ENCODE measurements around the gene VASH2. TPM values are rescaled to one million over a fixed set of nuclear protein-coding genes. Genes with fewer than 3 reads are reported as not detected.

The VASH2 gene
- total RNA-seq, 1 donor from 2014 or later = 59.8 TPM

- H3K4me1 Mint-ChIP-seq (ENCODE audit: low read depth, unreplicated experiment) = peaks cover 3% of the 10 kb centered on the region
- DNase-seq = no peak
- no peak for TF ChIP-seq CTCF (IDR thresholded peaks at IDR 0.05; ENCODE audit: partially characterized antibody, unreplicated experiment)
- peaks cover 13% of the 10 kb centered on the region for H3K9me3 Mint-ChIP-seq (ENCODE audit: unreplicated experiment)
- H3K36me3 Mint-ChIP-seq (ENCODE audit: unreplicated experiment) = peaks cover 21% of the 10 kb centered on the region
- H3K27ac Mint-ChIP-seq (ENCODE audit: unreplicated experiment) = no peak overlapping the region
- peaks cover 12% of the 10 kb centered on the region for H3K27me3 Mint-ChIP-seq (ENCODE audit: unreplicated experiment)
- no peak overlapping the region for H3K4me3 Mint-ChIP-seq (ENCODE audit: unreplicated experiment)
Measured at GRCh38 chr1:212937034-212937433, 13.3 kb upstream of the VASH2 start.

- Mint-ChIP-seq H3K4me1 (ENCODE audit: low read depth, unreplicated experiment) (peaks cover 1% of the 10 kb centered on the region), H3K4me3 (ENCODE audit: unreplicated experiment) (no peak overlapping the region), H3K27me3 (ENCODE audit: unreplicated experiment) (peaks cover 9% of the 10 kb centered on the region), H3K9me3 (ENCODE audit: unreplicated experiment) (peaks cover 13% of the 10 kb centered on the region), H3K36me3 (ENCODE audit: unreplicated experiment) (peaks cover 21% of the 10 kb centered on the region), H3K27ac (ENCODE audit: unreplicated experiment) (peak overlapping the region; percentile 93)
- peak; percentile 69 for DNase-seq
- TF ChIP-seq CTCF (IDR thresholded peaks at IDR 0.05; ENCODE audit: partially characterized antibody, unreplicated experiment) = no peak
Measured at GRCh38 chr1:212938846-212939245, 11.5 kb upstream of the VASH2 start.

- H3K36me3 Mint-ChIP-seq (ENCODE audit: unreplicated experiment) = peaks cover 21% of the 10 kb centered on the region
- TF ChIP-seq CTCF (IDR thresholded peaks at IDR 0.05; ENCODE audit: partially characterized antibody, unreplicated experiment) = no peak
- H3K27ac Mint-ChIP-seq (ENCODE audit: unreplicated experiment) = no peak overlapping the region
Measured at GRCh38 chr1:212941452-212941851, 8.9 kb upstream of the VASH2 start.

GRCh38 chr1:212942679-212943392 lies 7.5 kb upstream of the VASH2 start:
- Mint-ChIP-seq H3K27ac (ENCODE audit: unreplicated experiment) (no peak overlapping the region), H3K27me3 (ENCODE audit: unreplicated experiment) (peaks cover 14% of the 10 kb centered on the region), H3K4me3 (ENCODE audit: unreplicated experiment) (no peak overlapping the region), H3K36me3 (ENCODE audit: unreplicated experiment) (peaks cover 21% of the 10 kb centered on the region), H3K9me3 (ENCODE audit: unreplicated experiment) (peaks cover 12% of the 10 kb centered on the region), H3K4me1 (ENCODE audit: low read depth, unreplicated experiment) (peaks cover 12% of the 10 kb centered on the region)
- TF ChIP-seq CTCF (IDR thresholded peaks at IDR 0.05; ENCODE audit: partially characterized antibody, unreplicated experiment) = no peak
- DNase-seq = no peak

More at GRCh38 chr1:212941452-212941851, 8.9 kb upstream of the VASH2 start:
- no peak for DNase-seq
- Mint-ChIP-seq H3K27me3 (ENCODE audit: unreplicated experiment) (peaks cover 14% of the 10 kb centered on the region), H3K9me3 (ENCODE audit: unreplicated experiment) (peaks cover 13% of the 10 kb centered on the region), H3K4me1 (ENCODE audit: low read depth, unreplicated experiment) (peaks cover 12% of the 10 kb centered on the region), H3K4me3 (ENCODE audit: unreplicated experiment) (no peak overlapping the region)

GRCh38 chr1:212943393-212943710 lies 7.0 kb upstream of the VASH2 start:
- no peak for TF ChIP-seq CTCF (IDR thresholded peaks at IDR 0.05; ENCODE audit: partially characterized antibody, unreplicated experiment)
- H3K27ac Mint-ChIP-seq (ENCODE audit: unreplicated experiment) = no peak overlapping the region
- peaks cover 21% of the 10 kb centered on the region for H3K36me3 Mint-ChIP-seq (ENCODE audit: unreplicated experiment)
- peaks cover 14% of the 10 kb centered on the region for H3K27me3 Mint-ChIP-seq (ENCODE audit: unreplicated experiment)
- peaks cover 12% of the 10 kb centered on the region for H3K9me3 Mint-ChIP-seq (ENCODE audit: unreplicated experiment)
- H3K4me1 Mint-ChIP-seq (ENCODE audit: low read depth, unreplicated experiment) = peaks cover 12% of the 10 kb centered on the region
- no peak overlapping the region for H3K4me3 Mint-ChIP-seq (ENCODE audit: unreplicated experiment)
- no peak for DNase-seq
